Pancreas (tissue), 10 donors: ENCODE measurements around the gene ELL. TPM values are rescaled to one million over a fixed set of nuclear protein-coding genes. Genes with fewer than 3 reads are reported as not detected.

Experiments used
- ATAC-seq, 4 donors: fragments of 200-7000 bp; cut with Tn5 transposase; one replicate each; pipeline versions ENCODE4 v1.8.0 to v1.9.1; 2020; ENCODE audit warnings: mild to moderate bottlenecking in 4 of 4, moderate library complexity in 4 of 4
- DNase-seq, 6 donors: peaks; one replicate each; pipeline ENCODE4 v3.0.0-alpha.2; 2020
- FAIRE-seq: peaks from 2 replicates; lab custom pipeline; 2012; peaks lifted over from hg19 to GRCh38; lab: Jason Lieb, UNC
- H3K27ac ChIP-seq, 4 donors: fragments of 200-600 bp; sonication (generic); 1 replicate in 3 of 4; 2 replicates in 1 of 4; pipeline versions ENCODE4 v1.5.0 to v1.8.0; 2020
- H3K27me3 ChIP-seq, 4 donors: fragments of 200-600 bp; one replicate each; pipeline ENCODE4 v1.8.0; 2021
- H3K36me3 ChIP-seq, 3 donors: fragments of 200-600 bp; sonication (generic) in 1 of 3; one replicate each; pipeline versions ENCODE4 v1.5.0 to v1.8.0; 2020 to 2021
- H3K4me1 ChIP-seq, 3 donors: fragments of 200-600 bp; one replicate each; pipeline ENCODE4 v1.8.0; 2021
- H3K4me3 ChIP-seq, 4 donors: fragments of 200-600 bp; sonication (generic) in 2 of 4; one replicate each; pipeline versions ENCODE4 v1.5.0 to v1.8.0; 2020 to 2021
- H3K9me3 ChIP-seq, 4 donors: fragments of 200-600 bp; one replicate each; pipeline ENCODE4 v1.8.0; 2021
- CTCF ChIP-seq, 4 donors: fragments of 200-600 bp; sonication (generic) in 3 of 4; IDR thresholded peaks; one replicate each; pipeline versions ENCODE4 v1.5.0 to v1.8.0; 2021; ENCODE audit warnings: antibody characterized with exemption in 4 of 4
- WGBS, 2 donors: extraction: QIAGEN DNeasy Blood & Tissue Kit; methylation state at CpG; one replicate each; pipeline ENCODE4 v1.1.7; 2013; 5-methylcytosine and 5-hydroxymethylcytosine counted together
- intact Hi-C, 3 donors: fragments of 100-400 bp; cut with DNase I; formaldehyde crosslinking; loops; one replicate each; pipeline versions ENCODE4 v1.11.1 to v1.14.2; 2022
- polyA plus RNA-seq, 2 donors: library from polyadenylated mRNA; stranded (reverse); fragments of 200-250 nt; gene quantifications; one replicate each; pipeline ENCODE4 v1.2.3, GENCODE V29; 2013
- total RNA-seq, 6 donors: library from RNA; stranded (reverse); fragmentation: NEBNext Ultra II Directional in 4 of 6; extraction: Animal tissue kit (Norgen Biotek cat#: 25700) in 4 of 6; gene quantifications; one replicate each; pipeline versions ENCODE4 v1.2.1 to v1.2.4, GENCODE V29; 2021 to 2023
- donor health status: healthy with polysubstance abuse.
- donor health status: DM: no; HTN: no; CAD: no; lungs with moderate emphysema.
- donor health status: DM: no; HTN: no; CAD: no.
- donor health status: control.
- donor health status: control.
- donor health status: Bipolar disorder and iron deficiency.
- donor health status: DM: yes; HTN: yes; CAD: no.
- donor health status: DM: no; HTN: no; CAD: no.
- donor health status: DM: no; HTN: no; CAD: no.
- donor health status: DM: yes; HTN: yes; CAD: no.

The ELL gene
- total and polyA plus RNA-seq, 8 donors: 5.8 to 13.4 (median 9.8) TPM

- H3K27ac ChIP-seq: peak overlapping the region; percentile 84 to 94 (median 87)
- ATAC-seq: no peak
Measured at GRCh38 chr19:18558604-18559003, 36.7 kb upstream of the ELL start.

GRCh38 chr19:18558202-18558555, 36.3 kb upstream of the ELL start:
- Histone ChIP-seq H3K4me3 (peak overlapping the region; percentile 70 to 96 (median 90)), H3K36me3 (no peaks in the 10 kb centered on the region), H3K9me3 (no peaks in the 10 kb centered on the region), H3K27ac (peak overlapping the region; percentile 84 to 94 (median 87)), H3K27me3 (no peaks in the 10 kb centered on the region), H3K4me1 (peaks cover 0 to 9% (median 6%) of the 10 kb centered on the region in 3 donors)
- intact Hi-C loops: no loop called here
- DNase-seq: no peak
- peak; percentile 7 to 25 (median 11) for ATAC-seq
- no peak for TF ChIP-seq CTCF (IDR thresholded peaks at IDR 0.05)
- 3% methylated on average over 11 of the region's 11 CpGs for WGBS, 2 donors
- FAIRE-seq: no peak

More at GRCh38 chr19:18558604-18559003, 36.7 kb upstream of the ELL start:
- Histone ChIP-seq H3K27me3 (no peaks in the 10 kb centered on the region), H3K9me3 (no peaks in the 10 kb centered on the region), H3K4me1 (peaks cover 0 to 9% (median 6%) of the 10 kb centered on the region in 3 donors), H3K36me3 (peaks cover 0 to under 1% (median 0%) of the 10 kb centered on the region in 3 donors), H3K4me3 (peak overlapping the region; percentile 70 to 96 (median 90))
- FAIRE-seq: no peak
- no peak for DNase-seq
- no peak for TF ChIP-seq CTCF (IDR thresholded peaks at IDR 0.05)
- WGBS, 2 donors: 40 to 46% methylated on average over 3 of the region's 3 CpGs
- intact Hi-C loops: no loop called here

- no peaks in the 10 kb centered on the region for H3K9me3 ChIP-seq
- no peaks in the 10 kb centered on the region for H3K27me3 ChIP-seq
- DNase-seq: peak; percentile 93 to 98 (median 98)
- H3K27ac ChIP-seq: peak within 1 kb of the TSS; percentile 84 to 94 (median 87)
- peaks cover 0 to 9% (median 6%) of the 10 kb centered on the region in 3 donors for H3K4me1 ChIP-seq
- intact Hi-C loops: no loop called here
- no peaks in the 10 kb centered on the region for H3K36me3 ChIP-seq
- peak; percentile 98 to 99 (median 98) for ATAC-seq
- 1% methylated on average over 54 to 58 of the region's 58 CpGs for WGBS, 2 donors
- H3K4me3 ChIP-seq: peak within 1 kb of the TSS; percentile 70 to 96 (median 90)
- no peak for TF ChIP-seq CTCF (IDR thresholded peaks at IDR 0.05)
- peak; percentile 76 for FAIRE-seq
Measured at GRCh38 chr19:18557411-18558201, 35.7 kb upstream of the ELL start, which contains the start of gene KXD1. KXD1 (plus strand) TSS chr19:18557870; CDS start chr19:18562057, 4,187 bp downstream.

- Histone ChIP-seq H3K27ac (no peak overlapping the region), H3K4me1 (no peaks in the 10 kb centered on the region), H3K36me3 (no peaks in the 10 kb centered on the region), H3K27me3 (no peaks in the 10 kb centered on the region), H3K9me3 (no peaks in the 10 kb centered on the region), H3K4me3 (no peak overlapping the region)
- ATAC-seq: no peak
- no peak for FAIRE-seq
- no peak for TF ChIP-seq CTCF (IDR thresholded peaks at IDR 0.05)
- WGBS, 2 donors: 40% methylated on average over 6 of the region's 6 CpGs
- no peak for DNase-seq
- intact Hi-C loops: no loop called here
Measured at GRCh38 chr19:18551631-18552030, 29.8 kb upstream of the ELL start.
